Astrocyte (in vitro differentiated cells and primary cell): ENCODE measurements around the gene FAM13A. TPM values are rescaled to one million over a fixed set of nuclear protein-coding genes. Genes with fewer than 3 reads are reported as not detected.

Source experiments
- DNase-seq: peaks from one replicate; pipeline ENCODE4 v3.0.0-alpha.2; 2010; ENCODE audit warnings: low read depth
- FAIRE-seq: peaks from 2 replicates; lab custom pipeline; 2011; peaks lifted over from hg19 to GRCh38; lab: Jason Lieb, UNC
- H2AFZ ChIP-seq: 2 replicates; pipeline ENCODE4 v1.6.0; 2012; ENCODE audit warnings: low read depth, low read length, inconsistent platforms
- H3K27ac ChIP-seq: 2 replicates; pipeline ENCODE4 v1.5.1; 2011; ENCODE audit warnings: low read depth, low read length, inconsistent platforms
- H3K27me3 ChIP-seq: 2 replicates; pipeline ENCODE4 v1.6.0; 2011; ENCODE audit warnings: low read length, inconsistent platforms; ENCODE audit not compliant: insufficient read depth
- H3K36me3 ChIP-seq: 2 replicates; pipeline ENCODE4 v1.5.1; 2011; ENCODE audit warnings: low read length, inconsistent platforms; ENCODE audit not compliant: insufficient read depth
- H3K4me1 ChIP-seq: 2 replicates; pipeline ENCODE4 v1.5.1; 2011; ENCODE audit warnings: low read length, inconsistent platforms; ENCODE audit not compliant: insufficient read depth
- H3K4me2 ChIP-seq: 2 replicates; pipeline ENCODE4 v1.6.0; 2012; ENCODE audit warnings: low read length, inconsistent platforms
- H3K4me3 ChIP-seq: 2 replicates; pipeline ENCODE4 v1.5.1; 2011; ENCODE audit warnings: low read depth, mild to moderate bottlenecking, low read length, inconsistent platforms; ENCODE audit not compliant: insufficient read depth
- H3K79me2 ChIP-seq: 2 replicates; pipeline ENCODE4 v1.6.0; 2012; ENCODE audit warnings: mild to moderate bottlenecking, low read length, inconsistent platforms; ENCODE audit not compliant: insufficient read depth
- H3K9ac ChIP-seq: 2 replicates; pipeline ENCODE4 v1.6.0; 2012; ENCODE audit warnings: mild to moderate bottlenecking, low read length, inconsistent platforms
- H3K9me3 ChIP-seq: 2 replicates; pipeline ENCODE4 v1.5.1; 2012; ENCODE audit warnings: low read depth, mild to moderate bottlenecking, low read length, inconsistent platforms; ENCODE audit not compliant: insufficient read depth
- H4K20me1 ChIP-seq: 2 replicates; pipeline ENCODE4 v1.6.0; 2012; ENCODE audit warnings: low read length, inconsistent platforms; ENCODE audit not compliant: insufficient read depth
- H3K27ac Mint-ChIP-seq: one replicate; pipeline ENCODE4 v1.8.0; 2021; ENCODE audit warnings: mild to moderate bottlenecking, mixed read lengths; ENCODE audit not compliant: unreplicated experiment
- H3K27me3 Mint-ChIP-seq: one replicate; pipeline ENCODE4 v1.8.0; 2021; ENCODE audit warnings: low read depth, mixed read lengths; ENCODE audit not compliant: unreplicated experiment
- H3K36me3 Mint-ChIP-seq: one replicate; pipeline ENCODE4 v1.8.0; 2021; ENCODE audit warnings: low read depth, mixed read lengths; ENCODE audit not compliant: unreplicated experiment
- H3K4me1 Mint-ChIP-seq: one replicate; pipeline ENCODE4 v1.8.0; 2021; ENCODE audit warnings: low read depth, mixed read lengths; ENCODE audit not compliant: unreplicated experiment
- H3K4me3 Mint-ChIP-seq: one replicate; pipeline ENCODE4 v1.8.0; 2021; ENCODE audit warnings: mild to moderate bottlenecking, moderate library complexity, mixed read lengths; ENCODE audit not compliant: unreplicated experiment
- H3K9me3 Mint-ChIP-seq: one replicate; pipeline ENCODE4 v1.8.0; 2021; ENCODE audit warnings: mild to moderate bottlenecking, mixed read lengths; ENCODE audit not compliant: unreplicated experiment
- EZH2 ChIP-seq: IDR thresholded peaks from 2 replicates; pipeline ENCODE4 v1.6.1; 2012; ENCODE audit warnings: mild to moderate bottlenecking, low read length, inconsistent platforms; ENCODE audit not compliant: insufficient read depth
- total RNA-seq: library from RNA; stranded (reverse); gene quantifications from 2 replicates; pipeline ENCODE4 v1.2.1, GENCODE V29; 2021
- TF ChIP-seq, protein P1 (sequence below): IDR thresholded peaks from 2 replicates; pipeline ENCODE4 v1.5.1; 2011; ENCODE audit warnings: low read depth, mild to moderate bottlenecking, inconsistent platforms, low read length, moderate library complexity; ENCODE audit not compliant: insufficient read depth

Gene FAM13A
- total RNA-seq, 1 donor from 2014 or later: 12.0 TPM

DNA sequence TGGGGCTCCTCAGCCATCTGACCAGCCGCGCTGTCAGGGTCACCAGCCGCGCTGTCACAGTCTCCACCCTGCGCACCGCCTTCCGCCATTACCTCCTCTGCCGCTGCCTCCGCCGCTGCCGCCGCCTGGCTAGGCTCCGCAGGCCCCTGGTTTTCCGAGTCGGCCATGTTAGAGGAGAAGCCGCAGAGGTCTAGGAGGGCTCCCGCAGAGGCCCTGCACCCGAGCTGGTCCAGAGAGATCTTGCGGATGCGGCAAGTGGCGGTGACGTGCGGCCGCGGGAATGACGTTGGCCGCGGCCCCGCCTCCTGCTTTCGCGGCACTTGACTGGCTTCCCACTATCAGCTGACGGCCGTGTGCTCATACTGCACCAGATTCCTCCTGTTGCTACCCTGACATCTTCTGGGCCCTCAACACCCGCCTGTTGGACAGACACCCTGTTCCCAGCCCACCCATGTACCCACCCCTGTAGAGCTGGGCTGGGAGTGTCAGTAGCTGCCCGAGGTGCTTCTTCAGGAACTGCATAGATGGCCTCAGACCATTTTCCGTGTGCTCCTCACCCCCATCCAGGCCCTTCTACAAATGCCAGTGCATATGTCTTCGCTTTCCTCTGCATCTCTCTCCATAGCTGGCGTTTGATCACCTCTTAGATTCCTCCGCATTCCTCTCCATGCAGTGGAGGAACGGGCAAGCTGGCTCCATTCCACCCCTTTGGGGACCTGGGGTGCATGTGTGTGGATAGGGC is 359.2 kb downstream of the FAM13A start, which contains the start of gene NAP1L5:
Gene NAP1L5, minus strand, starts transcription at position 242 of the 742 bp plus-strand sequence. Its CDS starts 75 bp downstream, at position 167.
- no peaks in the 10 kb centered on the region for H3K27me3 ChIP-seq
- peaks cover 3% of the 10 kb centered on the region for H3K36me3 Mint-ChIP-seq
- H2AFZ ChIP-seq: peak within 1 kb of the TSS; percentile 80
- H4K20me1 ChIP-seq: no peaks in the 10 kb centered on the region
- H3K4me2 ChIP-seq: peak within 1 kb of the TSS; percentile 85
- FAIRE-seq (no peak), DNase-seq (peak; percentile 69)
- H3K27ac Mint-ChIP-seq: peak within 1 kb of the TSS; percentile 41
- no peaks in the 10 kb centered on the region for H3K27me3 Mint-ChIP-seq
- H3K9ac ChIP-seq: peak within 1 kb of the TSS; percentile 87
- no peaks in the 10 kb centered on the region for H3K79me2 ChIP-seq
- H3K9me3 Mint-ChIP-seq: no peaks in the 10 kb centered on the region
- peak within 1 kb of the TSS; percentile 70 for H3K27ac ChIP-seq
- no peaks in the 10 kb centered on the region for H3K4me1 Mint-ChIP-seq
- H3K4me1 ChIP-seq: no peaks in the 10 kb centered on the region
- H3K36me3 ChIP-seq: no peaks in the 10 kb centered on the region
- H3K4me3 Mint-ChIP-seq: peak within 1 kb of the TSS; percentile 88
- H3K9me3 ChIP-seq: no peaks in the 10 kb centered on the region
- H3K4me3 ChIP-seq: peak within 1 kb of the TSS; percentile 78
- TF ChIP-seq, protein P1, sequence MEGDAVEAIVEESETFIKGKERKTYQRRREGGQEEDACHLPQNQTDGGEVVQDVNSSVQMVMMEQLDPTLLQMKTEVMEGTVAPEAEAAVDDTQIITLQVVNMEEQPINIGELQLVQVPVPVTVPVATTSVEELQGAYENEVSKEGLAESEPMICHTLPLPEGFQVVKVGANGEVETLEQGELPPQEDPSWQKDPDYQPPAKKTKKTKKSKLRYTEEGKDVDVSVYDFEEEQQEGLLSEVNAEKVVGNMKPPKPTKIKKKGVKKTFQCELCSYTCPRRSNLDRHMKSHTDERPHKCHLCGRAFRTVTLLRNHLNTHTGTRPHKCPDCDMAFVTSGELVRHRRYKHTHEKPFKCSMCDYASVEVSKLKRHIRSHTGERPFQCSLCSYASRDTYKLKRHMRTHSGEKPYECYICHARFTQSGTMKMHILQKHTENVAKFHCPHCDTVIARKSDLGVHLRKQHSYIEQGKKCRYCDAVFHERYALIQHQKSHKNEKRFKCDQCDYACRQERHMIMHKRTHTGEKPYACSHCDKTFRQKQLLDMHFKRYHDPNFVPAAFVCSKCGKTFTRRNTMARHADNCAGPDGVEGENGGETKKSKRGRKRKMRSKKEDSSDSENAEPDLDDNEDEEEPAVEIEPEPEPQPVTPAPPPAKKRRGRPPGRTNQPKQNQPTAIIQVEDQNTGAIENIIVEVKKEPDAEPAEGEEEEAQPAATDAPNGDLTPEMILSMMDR: no peak
- TF ChIP-seq EZH2: no peak

DNA sequence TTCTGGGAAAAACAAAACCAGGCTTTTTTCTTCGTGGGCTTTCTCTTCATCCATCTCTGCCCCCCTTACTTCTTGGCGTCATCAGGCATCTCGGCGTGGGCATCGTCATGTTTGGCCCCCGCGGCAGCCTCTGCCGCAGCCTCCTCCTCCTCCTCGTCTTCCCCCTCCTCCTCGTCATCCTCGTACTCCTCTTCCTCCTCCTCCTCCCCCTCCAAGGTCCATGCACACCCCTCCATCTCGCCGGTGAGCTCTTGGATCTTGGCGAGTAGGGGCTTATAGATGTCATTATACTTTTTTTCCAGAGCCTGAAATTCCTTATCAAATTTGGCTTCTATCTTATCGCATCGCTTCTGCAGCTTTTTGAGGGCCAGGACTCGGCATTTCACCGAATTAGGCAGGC is 359.8 kb downstream of the FAM13A start:
- FAIRE-seq (no peak), DNase-seq (peak; percentile 33)
- Mint-ChIP-seq H3K4me1 (no peaks in the 10 kb centered on the region), H3K4me3 (peak overlapping the region; percentile 88), H3K27me3 (no peaks in the 10 kb centered on the region), H3K9me3 (no peaks in the 10 kb centered on the region), H3K36me3 (peaks cover 3% of the 10 kb centered on the region), H3K27ac (no peak overlapping the region)
- H3K79me2 ChIP-seq: no peaks in the 10 kb centered on the region
- H3K36me3 ChIP-seq: no peaks in the 10 kb centered on the region
- H3K9ac ChIP-seq: peak overlapping the region; percentile 87
- H3K4me1 ChIP-seq: no peaks in the 10 kb centered on the region
- H4K20me1 ChIP-seq: no peaks in the 10 kb centered on the region
- peak overlapping the region; percentile 85 for H3K4me2 ChIP-seq
- no peak for TF ChIP-seq EZH2
- H3K9me3 ChIP-seq: no peaks in the 10 kb centered on the region
- peak overlapping the region; percentile 80 for H2AFZ ChIP-seq
- no peaks in the 10 kb centered on the region for H3K27me3 ChIP-seq
- peak overlapping the region; percentile 70 for H3K27ac ChIP-seq
- peak overlapping the region; percentile 78 for H3K4me3 ChIP-seq

DNA sequence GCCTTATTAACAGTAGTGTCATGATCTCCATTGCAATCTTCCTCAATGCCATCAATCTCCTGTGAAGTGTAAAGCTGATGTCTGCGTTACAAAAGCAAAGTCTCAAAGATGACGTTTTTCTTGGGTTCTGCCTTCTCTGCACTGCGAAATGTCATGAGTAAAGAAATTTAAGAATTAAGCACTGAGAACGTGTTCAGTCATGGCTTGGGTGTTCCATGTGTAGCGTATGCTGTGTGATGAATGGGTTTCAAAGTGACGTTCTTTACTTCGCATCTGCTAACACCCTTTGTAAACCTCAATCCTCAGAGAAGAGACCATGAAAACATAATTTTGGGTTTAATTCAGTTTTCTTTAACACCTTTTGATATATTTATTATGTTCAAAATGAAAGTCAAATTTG is 360.4 kb downstream of the FAM13A start:
- Mint-ChIP-seq H3K27ac (no peak overlapping the region), H3K4me1 (no peaks in the 10 kb centered on the region), H3K36me3 (peaks cover 3% of the 10 kb centered on the region), H3K4me3 (peak overlapping the region; percentile 88), H3K9me3 (no peaks in the 10 kb centered on the region), H3K27me3 (no peaks in the 10 kb centered on the region)
- Histone ChIP-seq H4K20me1 (no peaks in the 10 kb centered on the region), H3K4me1 (no peaks in the 10 kb centered on the region), H3K4me2 (peak overlapping the region; percentile 85), H3K9me3 (no peaks in the 10 kb centered on the region), H3K79me2 (no peaks in the 10 kb centered on the region), H3K27me3 (no peaks in the 10 kb centered on the region), H3K36me3 (no peaks in the 10 kb centered on the region), H3K4me3 (peak overlapping the region; percentile 78), H3K9ac (peak overlapping the region; percentile 87), H2AFZ (no peak overlapping the region), H3K27ac (peak overlapping the region; percentile 70)
- TF ChIP-seq EZH2: no peak
- TF ChIP-seq, protein P1: no peak
- FAIRE-seq (no peak), DNase-seq (peak; percentile 37)
